Measurements from ENCODE around the gene IL1F10. TPM values are rescaled to one million over a fixed set of nuclear protein-coding genes. Genes with fewer than 3 reads are reported as not detected.

IL1F10 gene
- total RNA-seq, 1 donor from 2014 or later, result not detected

DNA sequence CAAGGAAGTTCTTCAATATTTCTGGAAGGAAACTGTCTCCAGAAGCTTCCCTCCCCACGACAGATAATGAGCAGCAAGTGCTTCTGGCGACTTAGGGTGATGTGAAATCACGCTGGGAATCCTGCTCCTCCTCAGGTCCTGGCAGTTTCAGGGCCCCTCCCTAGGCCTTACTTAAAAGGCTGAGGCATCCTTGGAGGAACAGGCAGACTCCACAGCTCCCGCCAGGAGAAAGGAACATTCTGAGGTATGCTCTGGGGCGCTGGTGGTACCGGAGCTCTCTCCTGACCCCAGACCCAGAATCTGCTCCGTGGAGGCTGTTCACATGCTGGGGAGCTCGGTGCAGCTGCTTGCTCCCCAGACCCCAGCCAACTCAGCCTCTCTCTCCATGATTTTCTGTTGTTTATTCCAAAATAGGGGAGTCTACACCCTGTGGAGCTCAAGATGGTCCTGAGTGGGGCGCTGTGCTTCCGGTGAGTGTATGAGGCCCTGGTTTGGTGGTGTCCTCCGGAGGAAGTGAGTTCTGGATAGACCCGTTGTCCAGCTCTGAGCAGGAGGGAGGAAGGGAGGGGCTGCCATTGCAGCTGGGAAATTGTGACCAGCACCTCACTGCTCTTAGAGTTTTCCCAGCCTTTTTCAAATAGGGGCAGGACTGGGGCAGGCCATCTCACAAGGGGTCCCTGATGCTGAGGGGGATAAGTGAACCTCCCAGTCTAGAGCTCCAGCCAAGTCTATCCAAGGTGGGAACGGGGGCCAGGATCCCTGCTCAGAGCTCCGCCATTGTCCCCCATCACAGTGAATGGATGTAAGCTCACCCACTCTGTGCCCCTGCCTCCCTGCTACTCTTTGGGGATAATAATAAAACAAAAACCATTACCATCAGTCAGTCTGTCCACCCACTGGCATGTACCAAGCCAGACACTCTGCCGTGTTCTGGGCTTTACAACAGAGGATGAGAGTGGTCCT is 8.5 kb upstream of the IL1F10 start, which contains the start of gene IL36RN:
Gene IL36RN, plus strand, starts transcription at position 201 of the 963 bp plus-strand sequence. Its CDS starts 241 bp downstream, at position 442.
- peaks cover 14% of the 10 kb centered on the region for H3K9me3 Mint-ChIP-seq (ENCODE audit: unreplicated experiment)
- no peak within 1 kb of the TSS for H3K4me2 ChIP-seq (ENCODE audit: low read length)
- H3K4me1 ChIP-seq (ENCODE audit: insufficient read depth, low read length), result no peaks in the 10 kb centered on the region
- H3K79me2 ChIP-seq (ENCODE audit: insufficient read depth, low read length), result no peaks in the 10 kb centered on the region
- no peaks in the 10 kb centered on the region for H3K9me3 ChIP-seq (ENCODE audit: insufficient read depth, low read depth, low read length)
- no peak within 1 kb of the TSS for H3K27ac ChIP-seq (ENCODE audit: low read depth, low read length)
- no peak within 1 kb of the TSS for H3K4me3 ChIP-seq (ENCODE audit: insufficient read depth, low read depth, low read length)
- TF ChIP-seq, protein P1, sequence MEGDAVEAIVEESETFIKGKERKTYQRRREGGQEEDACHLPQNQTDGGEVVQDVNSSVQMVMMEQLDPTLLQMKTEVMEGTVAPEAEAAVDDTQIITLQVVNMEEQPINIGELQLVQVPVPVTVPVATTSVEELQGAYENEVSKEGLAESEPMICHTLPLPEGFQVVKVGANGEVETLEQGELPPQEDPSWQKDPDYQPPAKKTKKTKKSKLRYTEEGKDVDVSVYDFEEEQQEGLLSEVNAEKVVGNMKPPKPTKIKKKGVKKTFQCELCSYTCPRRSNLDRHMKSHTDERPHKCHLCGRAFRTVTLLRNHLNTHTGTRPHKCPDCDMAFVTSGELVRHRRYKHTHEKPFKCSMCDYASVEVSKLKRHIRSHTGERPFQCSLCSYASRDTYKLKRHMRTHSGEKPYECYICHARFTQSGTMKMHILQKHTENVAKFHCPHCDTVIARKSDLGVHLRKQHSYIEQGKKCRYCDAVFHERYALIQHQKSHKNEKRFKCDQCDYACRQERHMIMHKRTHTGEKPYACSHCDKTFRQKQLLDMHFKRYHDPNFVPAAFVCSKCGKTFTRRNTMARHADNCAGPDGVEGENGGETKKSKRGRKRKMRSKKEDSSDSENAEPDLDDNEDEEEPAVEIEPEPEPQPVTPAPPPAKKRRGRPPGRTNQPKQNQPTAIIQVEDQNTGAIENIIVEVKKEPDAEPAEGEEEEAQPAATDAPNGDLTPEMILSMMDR (IDR thresholded peaks at IDR 0.05; ENCODE audit: insufficient read depth, low read depth, low read length), result no peak
- no peak for TF ChIP-seq EZH2 (IDR thresholded peaks at IDR 0.05; ENCODE audit: insufficient read depth, low read length)
- no peak for FAIRE-seq
- H3K9ac ChIP-seq (ENCODE audit: low read length), result no peak within 1 kb of the TSS
- H3K27me3 Mint-ChIP-seq (ENCODE audit: low read depth, unreplicated experiment), result peaks cover 28% of the 10 kb centered on the region
- DNase-seq (ENCODE audit: low read depth), result no peak
- no peak within 1 kb of the TSS for H2AFZ ChIP-seq (ENCODE audit: low read depth, low read length)
- H3K4me1 Mint-ChIP-seq (ENCODE audit: low read depth, unreplicated experiment), result no peaks in the 10 kb centered on the region
- H3K27ac Mint-ChIP-seq (ENCODE audit: unreplicated experiment), result no peak within 1 kb of the TSS
- no peaks in the 10 kb centered on the region for H3K36me3 Mint-ChIP-seq (ENCODE audit: low read depth, unreplicated experiment)
- H3K27me3 ChIP-seq (ENCODE audit: insufficient read depth, low read length), result peaks cover 10% of the 10 kb centered on the region
- H3K4me3 Mint-ChIP-seq (ENCODE audit: unreplicated experiment), result no peak within 1 kb of the TSS
- H3K36me3 ChIP-seq (ENCODE audit: insufficient read depth, low read length), result no peaks in the 10 kb centered on the region
- H4K20me1 ChIP-seq (ENCODE audit: insufficient read depth, low read length), result no peaks in the 10 kb centered on the region

DNA sequence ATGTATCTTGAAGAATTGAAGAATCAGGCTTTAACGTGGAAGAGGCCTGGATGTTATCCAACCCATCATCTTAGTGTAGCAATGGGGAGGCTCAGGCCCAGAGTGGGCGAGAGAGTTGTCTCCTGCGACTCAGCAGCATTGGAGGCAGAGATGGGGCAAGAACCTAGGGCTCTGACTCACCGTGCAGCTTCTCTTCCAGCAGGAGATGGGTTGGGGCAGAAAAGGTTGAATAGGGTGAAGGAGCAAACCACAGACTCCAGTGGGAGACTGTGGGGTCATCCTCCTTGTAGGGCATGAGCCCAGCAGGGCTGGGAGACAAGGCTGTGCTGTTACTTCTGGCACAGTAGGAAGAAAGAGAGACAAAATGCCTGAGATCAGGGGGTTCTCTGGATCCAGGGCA is 7.4 kb upstream of the IL1F10 start:
- H4K20me1 ChIP-seq (ENCODE audit: insufficient read depth, low read length), result no peaks in the 10 kb centered on the region
- Mint-ChIP-seq H3K9me3 (ENCODE audit: unreplicated experiment) (peaks cover 15% of the 10 kb centered on the region), H3K4me1 (ENCODE audit: low read depth, unreplicated experiment) (no peaks in the 10 kb centered on the region), H3K27ac (ENCODE audit: unreplicated experiment) (no peak overlapping the region), H3K36me3 (ENCODE audit: low read depth, unreplicated experiment) (no peaks in the 10 kb centered on the region), H3K27me3 (ENCODE audit: low read depth, unreplicated experiment) (peaks cover 32% of the 10 kb centered on the region), H3K4me3 (ENCODE audit: unreplicated experiment) (no peak overlapping the region)
- TF ChIP-seq EZH2 (IDR thresholded peaks at IDR 0.05; ENCODE audit: insufficient read depth, low read length), result no peak
- TF ChIP-seq, protein P1 (IDR thresholded peaks at IDR 0.05; ENCODE audit: insufficient read depth, low read depth, low read length), result no peak
- H3K4me2 ChIP-seq (ENCODE audit: low read length), result no peak overlapping the region
- H3K27ac ChIP-seq (ENCODE audit: low read depth, low read length), result no peak overlapping the region
- H3K9ac ChIP-seq (ENCODE audit: low read length), result no peak overlapping the region
- H3K4me3 ChIP-seq (ENCODE audit: insufficient read depth, low read depth, low read length), result no peak overlapping the region
- DNase-seq (ENCODE audit: low read depth) (no peak), FAIRE-seq (no peak)
- H3K27me3 ChIP-seq (ENCODE audit: insufficient read depth, low read length), result peaks cover 10% of the 10 kb centered on the region
- no peak overlapping the region for H2AFZ ChIP-seq (ENCODE audit: low read depth, low read length)
- no peaks in the 10 kb centered on the region for H3K36me3 ChIP-seq (ENCODE audit: insufficient read depth, low read length)
- no peaks in the 10 kb centered on the region for H3K79me2 ChIP-seq (ENCODE audit: insufficient read depth, low read length)
- no peaks in the 10 kb centered on the region for H3K4me1 ChIP-seq (ENCODE audit: insufficient read depth, low read length)
- H3K9me3 ChIP-seq (ENCODE audit: insufficient read depth, low read depth, low read length), result peaks cover 2% of the 10 kb centered on the region

DNA sequence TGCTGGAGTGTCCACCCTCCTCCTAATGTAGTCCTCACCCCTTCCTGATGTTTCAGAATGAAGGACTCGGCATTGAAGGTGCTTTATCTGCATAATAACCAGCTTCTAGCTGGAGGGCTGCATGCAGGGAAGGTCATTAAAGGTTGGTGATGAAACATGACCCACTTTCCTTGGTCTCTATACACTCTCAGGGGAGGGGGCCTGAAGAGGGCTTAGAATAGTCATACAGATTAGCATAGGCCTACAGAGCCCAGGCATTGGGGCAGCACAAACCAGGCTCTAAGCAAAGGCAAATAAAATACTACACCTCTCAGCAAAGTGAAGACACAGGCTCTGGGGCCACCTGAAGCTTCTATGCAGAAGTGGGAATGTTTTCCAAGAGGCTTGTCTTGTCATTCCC is 7.0 kb upstream of the IL1F10 start:
- H3K36me3 ChIP-seq (ENCODE audit: insufficient read depth, low read length), result no peaks in the 10 kb centered on the region
- H3K4me3 ChIP-seq (ENCODE audit: insufficient read depth, low read depth, low read length), result no peak overlapping the region
- no peak for DNase-seq (ENCODE audit: low read depth)
- Mint-ChIP-seq H3K27me3 (ENCODE audit: low read depth, unreplicated experiment) (peaks cover 36% of the 10 kb centered on the region), H3K9me3 (ENCODE audit: unreplicated experiment) (peaks cover 11% of the 10 kb centered on the region), H3K4me1 (ENCODE audit: low read depth, unreplicated experiment) (no peaks in the 10 kb centered on the region), H3K27ac (ENCODE audit: unreplicated experiment) (no peak overlapping the region), H3K4me3 (ENCODE audit: unreplicated experiment) (no peak overlapping the region), H3K36me3 (ENCODE audit: low read depth, unreplicated experiment) (no peaks in the 10 kb centered on the region)
- peaks cover 10% of the 10 kb centered on the region for H3K27me3 ChIP-seq (ENCODE audit: insufficient read depth, low read length)
- peaks cover 4% of the 10 kb centered on the region for H3K9me3 ChIP-seq (ENCODE audit: insufficient read depth, low read depth, low read length)
- TF ChIP-seq, protein P1 (IDR thresholded peaks at IDR 0.05; ENCODE audit: insufficient read depth, low read depth, low read length), result no peak
- H3K4me1 ChIP-seq (ENCODE audit: insufficient read depth, low read length), result no peaks in the 10 kb centered on the region
- no peak for FAIRE-seq
- no peaks in the 10 kb centered on the region for H4K20me1 ChIP-seq (ENCODE audit: insufficient read depth, low read length)
- no peak overlapping the region for H3K27ac ChIP-seq (ENCODE audit: low read depth, low read length)
- no peaks in the 10 kb centered on the region for H3K79me2 ChIP-seq (ENCODE audit: insufficient read depth, low read length)
- no peak overlapping the region for H2AFZ ChIP-seq (ENCODE audit: low read depth, low read length)
- H3K9ac ChIP-seq (ENCODE audit: low read length), result no peak overlapping the region
- no peak overlapping the region for H3K4me2 ChIP-seq (ENCODE audit: low read length)
